Activated T-helper 1 cell treated with Interleukin-2 at 50 U/mL for 16 hours (primary cell): ENCODE data around the gene FLT4.

ENCODE experiments used
- DNase-seq: peaks from one replicate; pipeline ENCODE4 v3.0.0-alpha.2; 2020; ENCODE audit warnings: low read depth

The FLT4 gene

GRCh38 chr5:180590543-180591310 is 58.7 kb downstream of the FLT4 start:
- DNase-seq, result no peak

DNA sequence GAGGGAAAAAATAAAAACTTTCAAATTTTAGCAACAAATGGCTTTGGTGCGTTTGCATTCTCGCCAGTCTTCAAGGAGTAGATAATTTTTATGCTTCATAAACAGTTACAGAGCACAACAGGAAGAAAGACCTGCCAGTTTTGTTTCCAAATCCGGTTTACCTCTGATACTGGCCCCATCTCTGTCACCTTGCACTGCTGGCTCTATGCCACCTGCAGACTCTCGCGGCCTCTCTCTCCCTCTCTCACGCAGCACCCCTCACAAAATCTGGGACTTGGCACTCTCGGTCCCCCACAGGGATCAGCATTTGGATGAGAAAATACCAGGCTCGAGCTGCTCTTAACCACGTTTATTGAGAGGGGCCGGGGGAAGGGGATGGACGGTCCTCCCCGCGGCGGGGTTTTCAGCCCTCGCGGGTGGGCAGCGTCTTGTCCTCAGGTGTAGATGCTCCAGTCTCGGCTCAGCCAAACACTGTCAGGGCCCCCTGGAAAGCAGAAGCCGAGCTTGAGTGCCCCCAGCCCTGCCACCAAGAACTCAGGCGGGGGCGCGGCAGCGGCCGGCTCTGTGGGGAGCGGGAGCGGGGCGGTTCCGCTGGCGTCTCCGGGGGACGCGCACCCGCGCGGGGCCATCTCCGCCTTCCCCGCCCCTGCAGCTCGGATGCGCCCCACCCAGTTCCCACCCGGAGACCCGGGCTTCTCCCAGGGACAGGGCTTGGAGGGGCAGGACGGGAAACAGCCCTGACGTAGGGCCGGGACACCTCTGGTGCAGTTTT is 59.4 kb downstream of the FLT4 start:
- DNase-seq, result no peak

- DNase-seq, result no peak
These were observed 62.5 kb downstream of the FLT4 start for GRCh38 chr5:180586870-180587269.

DNA sequence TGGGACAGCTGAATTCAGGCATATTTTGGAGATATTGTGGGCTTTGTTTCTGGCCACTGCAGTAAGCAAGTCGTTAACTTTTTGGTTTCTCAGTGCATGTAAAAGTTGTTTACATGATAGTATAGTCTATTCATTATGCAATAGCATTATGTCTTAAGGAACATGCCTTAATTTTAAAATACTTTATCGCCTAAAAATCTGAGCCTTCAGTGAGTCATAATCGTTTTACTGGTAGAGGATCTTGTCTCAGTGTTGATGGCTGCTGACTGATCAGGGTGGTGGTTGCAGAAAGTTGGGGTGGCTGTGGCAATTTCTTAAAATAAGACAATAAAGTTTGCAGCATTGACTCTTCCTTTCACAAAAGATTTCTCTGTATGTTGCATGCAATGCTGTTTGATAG is 63.2 kb downstream of the FLT4 start:
- no peak for DNase-seq

DNA sequence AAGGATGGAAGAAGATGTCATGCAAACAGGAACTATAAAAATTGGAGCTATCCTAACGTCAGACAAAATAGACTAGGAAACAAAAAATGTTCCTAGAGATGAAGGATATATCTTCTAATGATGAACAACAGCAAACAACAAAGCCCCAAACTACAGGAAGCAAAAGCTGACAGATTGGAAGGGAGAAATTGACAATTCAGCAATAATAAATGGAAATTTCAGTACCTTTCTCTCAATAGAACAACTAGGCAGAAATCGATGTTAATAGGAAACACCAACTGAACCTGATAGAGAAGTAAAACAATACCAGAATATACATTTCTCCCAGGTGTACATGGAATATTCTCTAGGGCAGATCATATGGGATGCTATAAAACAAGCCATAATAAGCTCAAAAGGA is 65.7 kb downstream of the FLT4 start:
- DNase-seq, result no peak

DNA sequence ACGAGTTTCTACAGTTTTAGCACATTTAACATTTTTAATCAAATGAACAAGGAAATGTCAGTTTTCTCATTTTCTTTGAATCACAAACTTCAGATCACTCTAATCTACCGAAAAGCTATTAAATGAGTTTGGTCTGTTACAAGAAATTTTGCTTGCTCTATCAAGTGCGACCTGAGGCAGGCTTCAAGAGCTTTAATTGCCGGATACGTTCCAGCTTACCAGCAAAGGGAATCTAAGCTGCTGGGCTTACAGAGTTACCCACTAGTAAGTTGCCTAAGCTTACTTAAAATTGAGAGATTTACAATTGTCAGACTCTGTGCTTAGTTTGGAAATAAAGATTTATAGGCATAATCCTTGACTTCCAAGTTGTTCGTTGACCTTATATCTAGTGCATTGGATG is 68.7 kb downstream of the FLT4 start:
- no peak for DNase-seq

- no peak for DNase-seq
These were observed 73.8 kb downstream of the FLT4 start for GRCh38 chr5:180575571-180575970.

- DNase-seq, result no peak
These were observed 80.5 kb downstream of the FLT4 start for GRCh38 chr5:180568914-180569313.

GRCh38 chr5:180563994-180564393 is 85.4 kb downstream of the FLT4 start:
- DNase-seq, result no peak

DNA sequence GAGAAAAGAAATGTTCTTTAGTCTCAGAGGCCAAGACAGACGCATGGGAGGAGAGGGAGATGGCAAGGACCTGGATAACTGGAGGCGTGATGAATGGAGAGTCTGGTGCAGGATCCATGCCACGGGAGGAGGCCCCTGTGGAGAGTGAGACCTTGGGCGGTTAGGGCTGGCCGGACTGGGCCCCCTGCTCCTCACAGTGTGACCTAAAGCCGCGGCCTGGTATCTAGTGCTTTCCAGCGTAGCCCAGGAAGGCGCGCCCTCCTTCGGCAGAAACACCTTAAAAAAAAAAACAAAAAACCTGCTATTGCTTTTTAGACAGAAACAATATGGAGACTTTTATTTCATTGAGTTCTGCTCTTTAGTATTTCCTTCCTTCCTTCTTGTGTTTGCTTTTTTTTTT is 91.2 kb downstream of the FLT4 start:
- DNase-seq, result no peak

DNA sequence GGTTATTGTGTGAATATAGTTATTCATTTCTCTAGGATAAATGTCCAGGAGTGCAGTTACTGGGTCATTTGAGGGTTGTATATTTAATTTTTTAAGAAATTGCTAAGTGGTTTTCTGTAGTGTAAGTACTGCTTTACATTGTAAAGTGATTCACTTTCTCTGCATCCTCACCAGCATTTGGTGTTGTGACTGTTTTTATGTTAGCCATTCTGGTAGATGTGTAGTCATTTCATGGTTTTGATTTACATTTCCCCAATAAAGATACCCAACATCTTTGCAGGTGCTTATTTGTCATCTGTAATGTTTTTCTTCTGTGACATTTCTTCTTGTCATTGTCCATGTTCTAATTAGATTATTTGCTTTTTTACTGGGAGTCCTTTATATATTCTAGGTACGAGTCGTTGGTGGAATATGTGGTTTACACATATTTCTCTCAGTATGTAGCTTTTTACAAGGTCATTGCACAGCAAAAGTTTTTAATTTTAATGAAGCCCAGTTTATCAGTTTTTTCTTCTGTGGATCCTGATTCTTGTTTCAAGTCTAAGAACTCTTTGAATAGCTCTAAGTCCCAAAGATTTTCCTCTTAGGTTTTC is 92.1 kb downstream of the FLT4 start:
- no peak for DNase-seq

- DNase-seq, result no peak
These were observed 94.1 kb downstream of the FLT4 start for GRCh38 chr5:180555168-180555921.

DNA sequence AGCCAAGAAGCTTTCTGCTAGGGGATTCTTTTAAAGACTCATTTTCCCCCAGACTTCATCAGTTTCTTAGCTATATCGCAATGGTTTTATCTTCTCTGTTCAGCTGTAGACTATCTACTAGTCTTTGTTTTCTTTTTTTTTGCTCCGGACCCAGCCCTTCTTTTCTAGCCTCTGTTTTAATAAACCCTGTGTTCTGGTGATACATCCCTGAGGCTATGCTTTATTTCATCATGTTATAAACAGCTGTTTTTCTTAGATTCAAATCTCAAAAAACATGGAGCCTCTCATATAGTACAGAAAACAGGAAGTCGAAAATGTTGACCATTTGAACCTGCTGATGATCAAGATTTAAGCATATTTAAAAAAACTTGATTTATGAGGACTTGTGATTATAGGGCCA is 95.9 kb downstream of the FLT4 start:
- DNase-seq, result no peak
